ENCODE measurements around the gene DSCAML1.

The DSCAML1 gene

DNA sequence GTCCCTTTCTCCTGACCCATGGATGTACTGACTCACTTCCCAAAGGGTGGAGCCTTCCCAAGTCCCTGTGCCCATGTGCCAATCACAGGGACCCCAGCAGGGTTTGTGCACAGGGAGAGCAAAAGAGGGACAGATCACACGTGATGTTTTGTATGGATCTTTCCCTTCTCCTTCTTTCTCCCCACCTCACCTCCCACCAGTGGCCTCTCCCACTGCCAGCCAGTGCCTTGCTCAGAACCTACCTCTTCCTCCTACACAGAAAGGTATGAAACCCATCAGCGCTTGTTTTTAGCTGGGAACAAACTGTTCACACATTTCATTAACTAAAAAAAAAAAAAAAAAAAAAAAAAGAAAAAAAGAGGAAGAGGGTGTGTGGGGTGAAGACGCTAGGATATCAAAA, 112.9 kb downstream of the DSCAML1 start:
- in situ Hi-C loops (cut with MboI; ENCODE audit: low sequenced_read_pairs): no loop called here
- Histone ChIP-seq H3K27me3 (ENCODE audit: low read depth) (peaks cover 27% of the 10 kb centered on the region), H3K36me3 (replicated peaks) (no peaks in the 10 kb centered on the region), H3K4me3 (no peak overlapping the region), H3K4me1 (no peaks in the 10 kb centered on the region), H3K9me3 (no peaks in the 10 kb centered on the region)
- no peak for DNase-seq (ENCODE audit: low spot score in 2 of 2)

DNA sequence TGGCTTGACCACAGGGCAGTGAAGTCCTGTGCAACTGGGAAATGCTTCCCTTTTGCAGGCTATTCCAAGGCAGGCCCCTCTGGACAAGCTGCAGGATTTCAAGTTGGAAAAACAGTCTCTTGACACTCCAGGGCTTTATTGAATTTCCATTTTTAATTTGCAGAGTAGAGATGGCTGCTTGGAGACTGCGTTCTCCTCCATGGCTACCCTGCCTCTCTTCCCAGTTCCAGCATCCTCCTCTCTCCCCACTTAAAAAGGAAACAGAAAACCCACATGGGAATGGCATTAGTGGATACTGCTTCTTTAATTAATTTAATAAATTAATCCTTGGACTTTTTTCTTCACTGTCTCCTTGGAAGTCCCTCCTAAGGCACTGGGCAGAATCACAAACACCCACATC, 115.6 kb downstream of the DSCAML1 start:
- peaks cover 51% of the 10 kb centered on the region for H3K27me3 ChIP-seq (ENCODE audit: low read depth)
- H3K4me1 ChIP-seq: no peaks in the 10 kb centered on the region
- H3K9me3 ChIP-seq: no peaks in the 10 kb centered on the region
- in situ Hi-C loops (cut with MboI; ENCODE audit: low sequenced_read_pairs): no loop called here
- no peak overlapping the region for H3K4me3 ChIP-seq
- no peak for DNase-seq (ENCODE audit: low spot score in 2 of 2)
- H3K36me3 ChIP-seq (replicated peaks): no peaks in the 10 kb centered on the region

DNA sequence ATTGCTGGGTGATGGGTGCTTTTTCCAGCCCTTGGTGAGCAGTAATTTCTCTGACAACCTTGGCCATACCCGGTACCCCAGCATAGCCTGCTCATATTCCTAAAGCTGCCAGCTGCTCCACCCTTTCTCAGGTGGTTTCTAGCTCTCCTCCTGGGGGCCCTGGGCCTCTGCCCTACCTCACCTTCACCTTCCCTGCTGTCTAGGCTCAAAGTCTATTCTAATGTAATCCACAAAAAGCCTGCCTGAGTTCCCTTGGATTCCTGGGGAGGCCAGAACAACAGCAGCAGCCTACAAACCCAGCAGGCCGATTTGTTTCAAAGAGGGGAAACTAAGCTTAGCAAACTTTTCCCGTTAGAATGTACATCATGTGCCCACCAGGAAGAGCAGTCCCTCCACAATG, 117.6 kb downstream of the DSCAML1 start:
- in situ Hi-C loops (cut with MboI; ENCODE audit: low sequenced_read_pairs): no loop called here
- Histone ChIP-seq H3K27me3 (ENCODE audit: low read depth) (peaks cover 68% of the 10 kb centered on the region), H3K9me3 (no peaks in the 10 kb centered on the region), H3K4me3 (no peak overlapping the region), H3K4me1 (no peaks in the 10 kb centered on the region), H3K36me3 (replicated peaks) (no peaks in the 10 kb centered on the region)
- DNase-seq (ENCODE audit: low spot score in 2 of 2): no peak

DNA sequence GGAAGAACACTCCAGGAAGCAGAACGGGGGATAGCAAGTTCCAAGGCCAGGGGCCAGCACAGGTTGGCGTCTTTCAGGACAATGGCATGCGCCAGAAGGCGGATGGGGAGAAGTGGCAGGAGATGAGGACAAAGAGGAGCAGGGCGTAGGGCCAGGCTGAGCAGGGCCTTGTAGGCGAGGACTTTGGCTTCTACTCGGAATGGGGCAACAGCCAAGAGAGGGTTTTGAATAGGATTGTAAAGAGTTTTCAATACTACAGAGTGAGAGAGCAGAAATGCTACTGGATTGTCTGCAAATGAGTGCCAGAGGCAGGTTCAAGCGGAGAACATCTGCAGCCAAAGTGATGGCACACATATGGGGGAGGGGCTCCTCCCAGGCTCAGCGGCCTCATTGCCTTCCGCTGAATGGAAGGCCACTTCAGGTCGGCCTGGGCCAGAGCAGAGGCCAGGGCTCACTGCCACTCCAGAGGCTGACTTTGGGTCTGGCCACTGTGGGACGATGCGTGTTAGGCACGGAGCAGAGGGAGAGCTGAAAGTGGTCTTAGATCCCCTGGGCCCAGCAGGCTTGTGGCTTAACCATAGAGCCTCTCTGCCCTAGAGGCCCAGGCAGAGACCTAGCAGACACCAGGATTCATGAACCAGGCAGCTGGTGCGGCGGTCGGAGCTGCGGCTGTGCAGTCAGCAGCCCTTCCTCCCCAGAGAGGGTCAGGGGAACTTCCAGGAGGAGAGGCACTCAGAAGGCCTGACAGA, 118.2 kb downstream of the DSCAML1 start:
- Histone ChIP-seq H3K27me3 (ENCODE audit: low read depth) (peaks cover 66% of the 10 kb centered on the region), H3K4me3 (no peak overlapping the region), H3K4me1 (no peaks in the 10 kb centered on the region), H3K9me3 (no peaks in the 10 kb centered on the region), H3K36me3 (replicated peaks) (no peaks in the 10 kb centered on the region)
- in situ Hi-C loops (cut with MboI; ENCODE audit: low sequenced_read_pairs): no loop called here
- no peak for DNase-seq (ENCODE audit: low spot score in 2 of 2)

DNA sequence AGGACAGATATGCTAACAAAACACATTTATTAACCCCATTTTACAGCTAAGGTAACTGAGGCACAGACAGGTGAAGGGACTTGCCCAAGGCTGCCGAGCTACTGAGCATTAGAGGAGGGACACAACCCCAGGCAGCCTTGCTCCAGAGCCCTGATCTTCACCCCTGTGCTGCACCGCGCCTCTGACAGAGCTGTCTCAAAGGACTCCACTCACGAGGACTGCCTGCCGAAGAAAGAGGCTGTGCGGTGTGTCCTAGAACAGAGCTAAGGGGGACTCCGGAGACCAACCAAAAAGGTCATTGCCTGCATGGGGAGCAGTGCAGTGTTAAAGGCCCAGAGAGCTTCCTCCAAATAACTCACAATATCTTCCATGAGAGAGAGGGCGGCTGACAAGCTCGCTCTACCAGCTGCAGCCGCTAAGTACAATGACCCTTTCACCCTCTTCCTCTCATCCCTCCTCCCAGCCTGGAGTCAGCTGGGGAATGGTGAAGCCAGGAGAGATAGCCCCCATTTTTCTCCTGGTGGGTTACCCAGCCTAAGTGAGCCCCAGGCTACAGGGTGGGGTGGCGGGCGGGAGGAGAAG, 119.2 kb downstream of the DSCAML1 start:
- Histone ChIP-seq H3K36me3 (replicated peaks) (no peaks in the 10 kb centered on the region), H3K4me1 (no peaks in the 10 kb centered on the region), H3K27me3 (ENCODE audit: low read depth) (peaks cover 66% of the 10 kb centered on the region), H3K9me3 (no peaks in the 10 kb centered on the region), H3K4me3 (no peak overlapping the region)
- DNase-seq (ENCODE audit: low spot score in 2 of 2): no peak
- in situ Hi-C loops (cut with MboI; ENCODE audit: low sequenced_read_pairs): no loop called here

DNA sequence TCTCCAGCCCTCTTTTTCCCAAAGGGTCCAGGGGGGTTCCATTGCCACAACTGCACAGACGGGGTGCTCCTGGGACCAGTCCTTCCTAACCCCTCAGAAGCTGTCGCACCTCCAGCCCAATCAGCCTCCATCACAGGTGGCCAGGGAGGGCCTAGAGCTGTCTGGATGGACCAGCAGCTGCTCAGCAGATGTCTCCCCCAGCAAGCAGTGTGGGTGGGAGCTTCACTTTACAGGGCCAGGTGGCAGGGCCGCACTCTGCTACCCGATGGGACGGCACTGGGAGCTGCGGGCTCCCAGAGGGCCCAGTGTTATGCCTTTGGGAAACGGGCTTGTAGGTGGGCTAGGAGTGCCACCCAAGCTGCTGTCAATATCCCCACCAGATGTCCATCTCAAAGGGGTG, 120.5 kb downstream of the DSCAML1 start:
- H3K4me3 ChIP-seq: no peak overlapping the region
- peaks cover 58% of the 10 kb centered on the region for H3K27me3 ChIP-seq (ENCODE audit: low read depth)
- H3K36me3 ChIP-seq (replicated peaks): no peaks in the 10 kb centered on the region
- no peaks in the 10 kb centered on the region for H3K9me3 ChIP-seq
- no peak for DNase-seq (ENCODE audit: low spot score in 2 of 2)
- no peaks in the 10 kb centered on the region for H3K4me1 ChIP-seq
- in situ Hi-C loops (cut with MboI; ENCODE audit: low sequenced_read_pairs): no loop called here

DNA sequence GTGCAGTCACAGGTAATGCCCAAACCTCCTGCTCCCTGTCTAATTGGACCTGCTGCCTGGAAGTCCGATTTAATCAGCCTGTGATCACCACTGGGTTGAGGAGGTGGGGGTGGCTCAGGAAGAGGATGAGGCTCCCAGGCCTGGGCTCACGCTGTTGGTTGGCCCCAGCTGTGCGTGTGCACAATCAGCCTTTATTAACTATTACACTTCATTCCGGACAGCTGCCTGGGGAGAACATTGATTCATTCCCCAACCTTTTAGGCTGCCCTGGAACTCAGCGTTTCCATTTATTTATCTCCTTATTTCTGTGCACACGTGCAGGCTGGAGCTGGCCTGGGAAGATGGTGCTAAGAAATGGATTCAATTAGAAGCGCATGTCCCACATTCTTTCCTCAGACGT, 123.4 kb downstream of the DSCAML1 start:
- no peak for DNase-seq (ENCODE audit: low spot score in 2 of 2)
- Histone ChIP-seq H3K36me3 (replicated peaks) (no peaks in the 10 kb centered on the region), H3K4me1 (peaks cover 11% of the 10 kb centered on the region), H3K9me3 (no peaks in the 10 kb centered on the region), H3K4me3 (no peak overlapping the region), H3K27me3 (ENCODE audit: low read depth) (peaks cover 41% of the 10 kb centered on the region)
- in situ Hi-C loops (cut with MboI; ENCODE audit: low sequenced_read_pairs): no loop called here

DNA sequence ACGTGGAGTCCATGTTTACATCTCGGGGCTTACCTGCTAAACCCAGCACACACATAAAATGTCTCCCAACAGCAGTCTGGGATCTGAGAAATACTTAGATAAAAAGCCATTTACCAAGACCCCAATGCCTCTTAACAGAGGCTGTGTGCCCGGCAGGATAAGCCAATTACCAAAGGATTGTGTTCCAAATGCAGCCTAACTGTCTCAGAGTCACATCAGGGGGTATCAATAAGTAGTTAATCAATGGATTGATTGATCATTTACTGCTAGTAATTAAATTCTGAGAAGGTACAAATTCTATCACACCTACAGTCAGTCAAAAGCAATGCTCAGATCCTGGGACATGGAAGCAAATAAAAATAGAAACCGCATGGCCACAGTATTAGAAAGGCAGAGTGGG, 125.6 kb downstream of the DSCAML1 start:
- in situ Hi-C loops (cut with MboI; ENCODE audit: low sequenced_read_pairs): no loop called here
- DNase-seq (ENCODE audit: low spot score in 2 of 2): no peak
- Histone ChIP-seq H3K27me3 (ENCODE audit: low read depth) (peaks cover 20% of the 10 kb centered on the region), H3K36me3 (replicated peaks) (no peaks in the 10 kb centered on the region), H3K9me3 (no peaks in the 10 kb centered on the region), H3K4me3 (no peak overlapping the region), H3K4me1 (peaks cover 11% of the 10 kb centered on the region)

DNA sequence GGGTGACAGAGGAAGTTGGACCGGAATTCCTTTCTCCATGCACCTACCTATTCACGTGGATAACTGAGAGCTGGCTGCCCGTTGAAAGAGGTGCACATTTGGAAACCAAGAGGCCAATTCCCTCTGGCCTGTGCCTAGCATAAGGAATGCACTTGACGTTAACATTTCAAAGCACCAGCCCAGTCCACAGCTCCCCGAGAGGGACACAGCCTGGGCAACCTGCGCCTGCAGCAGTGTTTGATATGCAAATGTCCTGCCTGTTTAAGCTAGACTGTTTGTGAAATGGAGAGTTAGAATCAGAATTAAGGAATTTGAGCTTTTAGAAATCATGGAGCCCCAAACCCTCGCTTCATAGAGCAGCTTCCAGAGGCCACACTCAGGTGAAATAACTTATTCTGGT, 126.1 kb downstream of the DSCAML1 start:
- in situ Hi-C loops (cut with MboI; ENCODE audit: low sequenced_read_pairs): no loop called here
- peaks cover 11% of the 10 kb centered on the region for H3K4me1 ChIP-seq
- H3K9me3 ChIP-seq: no peaks in the 10 kb centered on the region
- peaks cover 16% of the 10 kb centered on the region; the same call in 1 of the 2 replicates for H3K27me3 ChIP-seq (ENCODE audit: low read depth)
- peak; percentile 4 to 51 for DNase-seq (ENCODE audit: low spot score in 2 of 2)
- H3K36me3 ChIP-seq (replicated peaks): no peaks in the 10 kb centered on the region
- no peak overlapping the region for H3K4me3 ChIP-seq

DNA sequence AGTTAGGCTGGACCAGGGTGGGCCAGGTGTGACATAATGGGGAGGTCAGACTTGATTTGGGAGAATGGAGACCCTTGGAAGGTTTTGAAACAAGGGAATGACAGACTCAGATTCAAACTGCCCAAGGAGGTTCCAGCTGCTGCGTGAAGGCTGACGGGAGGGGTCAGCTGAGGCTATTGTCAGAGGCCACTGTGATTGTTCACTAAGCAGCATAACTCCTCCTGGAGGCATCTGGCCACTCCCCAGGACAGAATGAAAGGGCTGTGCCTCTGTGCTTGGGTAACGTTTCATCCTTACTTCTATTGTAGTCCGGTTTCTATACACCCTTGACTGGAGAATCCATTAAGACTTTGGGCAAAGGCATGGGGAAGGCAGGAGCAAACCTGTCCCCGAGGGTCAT, 126.6 kb downstream of the DSCAML1 start:
- Histone ChIP-seq H3K27me3 (ENCODE audit: low read depth) (peaks cover 11% of the 10 kb centered on the region; the same call in 1 of the 2 replicates), H3K4me3 (no peak overlapping the region), H3K4me1 (peaks cover 11% of the 10 kb centered on the region), H3K9me3 (no peaks in the 10 kb centered on the region), H3K36me3 (replicated peaks) (no peaks in the 10 kb centered on the region)
- peak; percentile 15 to 56 for DNase-seq (ENCODE audit: low spot score in 2 of 2)
- in situ Hi-C loops (cut with MboI; ENCODE audit: low sequenced_read_pairs): no loop called here

DNA sequence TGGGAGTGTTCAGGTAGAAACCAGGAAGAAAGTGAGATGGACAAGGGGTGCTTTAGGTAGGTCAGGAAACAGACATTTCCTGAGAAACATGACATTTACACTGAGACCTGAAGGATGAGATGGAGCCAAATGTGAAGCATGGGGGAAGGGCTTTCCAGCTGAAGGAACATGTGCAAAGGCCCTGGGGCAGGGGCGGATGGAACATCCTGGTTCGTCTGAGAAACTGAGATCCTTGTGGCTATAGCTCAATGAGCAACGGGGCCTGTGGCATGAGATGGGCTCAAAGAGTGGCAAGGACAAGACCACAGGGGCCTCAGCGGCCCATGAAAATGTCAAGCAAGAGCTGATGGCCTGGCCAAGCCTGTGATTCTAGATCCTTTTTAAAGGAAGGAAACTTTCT, 127.4 kb downstream of the DSCAML1 start:
- Histone ChIP-seq H3K4me3 (no peak overlapping the region), H3K9me3 (no peaks in the 10 kb centered on the region), H3K36me3 (replicated peaks) (no peaks in the 10 kb centered on the region), H3K4me1 (peaks cover 11% of the 10 kb centered on the region), H3K27me3 (ENCODE audit: low read depth) (peaks cover 5% of the 10 kb centered on the region; the same call in 1 of the 2 replicates)
- no peak for DNase-seq (ENCODE audit: low spot score in 2 of 2)
- in situ Hi-C loops (cut with MboI; ENCODE audit: low sequenced_read_pairs): no loop called here

DNA sequence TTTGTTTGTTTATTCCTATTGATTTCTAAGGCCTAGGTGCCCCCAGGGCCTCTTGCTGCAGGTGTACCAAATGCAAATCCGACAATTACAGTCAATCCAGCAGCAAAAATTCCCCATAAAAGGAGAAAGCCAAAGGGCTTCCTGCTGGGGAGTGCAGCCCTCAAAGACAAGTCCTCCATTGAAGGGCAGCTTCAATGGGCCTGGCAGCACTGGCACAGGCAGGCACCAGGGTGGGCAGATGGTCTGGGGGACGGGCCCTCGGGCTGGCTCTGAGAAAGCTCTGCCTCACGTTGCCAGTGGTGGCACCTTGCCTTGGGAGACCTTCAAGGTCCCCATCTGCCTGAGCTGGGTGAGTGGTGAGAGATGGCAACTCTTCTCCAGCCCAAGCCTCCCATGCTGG, 128.0 kb downstream of the DSCAML1 start:
- in situ Hi-C loops (cut with MboI; ENCODE audit: low sequenced_read_pairs): no loop called here
- no peak overlapping the region for H3K4me3 ChIP-seq
- no peaks in the 10 kb centered on the region for H3K36me3 ChIP-seq (replicated peaks)
- DNase-seq (ENCODE audit: low spot score in 2 of 2): no peak
- H3K27me3 ChIP-seq (ENCODE audit: low read depth): peaks cover 3% of the 10 kb centered on the region; the same call in 1 of the 2 replicates
- H3K4me1 ChIP-seq: peaks cover 11% of the 10 kb centered on the region
- H3K9me3 ChIP-seq: no peaks in the 10 kb centered on the region

DNA sequence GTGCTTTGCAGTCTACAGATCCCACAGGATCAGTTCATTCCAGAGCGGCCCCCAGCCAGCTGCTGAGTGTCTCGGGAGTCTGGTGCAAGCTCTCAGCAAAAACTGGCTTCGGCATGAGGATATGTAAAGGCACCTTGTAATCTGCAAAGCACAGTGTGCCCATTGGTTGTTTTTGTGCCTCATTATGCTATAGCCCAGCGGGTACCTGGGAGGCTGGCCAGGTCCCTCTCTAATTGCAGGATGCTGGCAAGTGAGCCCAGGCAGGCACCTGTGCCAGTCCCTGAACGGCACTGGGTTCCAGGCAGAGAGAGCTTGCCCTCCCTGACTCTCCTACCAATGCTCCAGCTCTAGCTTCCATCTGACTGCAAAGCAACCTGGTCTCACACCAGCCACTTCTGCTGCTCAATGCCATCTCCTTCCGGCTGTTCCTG, 128.7 kb downstream of the DSCAML1 start:
- no peak overlapping the region for H3K4me3 ChIP-seq
- peaks cover 3% of the 10 kb centered on the region; the same call in 1 of the 2 replicates for H3K27me3 ChIP-seq (ENCODE audit: low read depth)
- in situ Hi-C loops (cut with MboI; ENCODE audit: low sequenced_read_pairs): no loop called here
- no peaks in the 10 kb centered on the region for H3K9me3 ChIP-seq
- H3K4me1 ChIP-seq: peaks cover 11% of the 10 kb centered on the region
- DNase-seq (ENCODE audit: low spot score in 2 of 2): no peak
- H3K36me3 ChIP-seq (replicated peaks): no peaks in the 10 kb centered on the region

DNA sequence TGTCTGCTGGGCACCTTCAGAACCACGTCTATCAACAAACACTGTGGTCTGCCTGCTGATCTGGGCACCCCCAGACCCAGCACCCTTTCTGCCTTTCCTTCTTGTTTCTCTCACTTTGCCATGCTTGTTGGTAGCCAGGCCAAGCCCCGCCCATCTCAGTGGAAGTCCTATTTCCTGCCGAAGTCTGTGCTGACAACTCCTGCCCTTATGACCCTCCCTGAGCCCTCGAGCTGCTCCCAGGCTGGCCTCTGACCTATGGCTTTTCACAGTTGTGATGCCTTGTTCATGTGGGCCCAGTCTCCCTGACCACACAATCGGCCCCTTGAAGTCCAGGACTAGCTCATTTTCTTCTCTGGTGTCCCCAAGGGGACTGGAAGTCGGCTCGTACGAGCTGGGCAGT, 132.1 kb downstream of the DSCAML1 start:
- no peak overlapping the region for H3K4me3 ChIP-seq
- no peaks in the 10 kb centered on the region for H3K9me3 ChIP-seq
- no peaks in the 10 kb centered on the region for H3K36me3 ChIP-seq (replicated peaks)
- H3K4me1 ChIP-seq: no peaks in the 10 kb centered on the region
- no peak for DNase-seq (ENCODE audit: low spot score in 2 of 2)
- peaks cover 3% of the 10 kb centered on the region; the same call in 1 of the 2 replicates for H3K27me3 ChIP-seq (ENCODE audit: low read depth)
- in situ Hi-C loops (cut with MboI; ENCODE audit: low sequenced_read_pairs): no loop called here

All from HAP-1 (cell line).